Esophagus squamous epithelium (tissue), 5 donors: ENCODE data around the gene SAMD7. TPM values are rescaled to one million over a fixed set of nuclear protein-coding genes. Genes with fewer than 3 reads are reported as not detected.

Experiments used
- DNase-seq: peaks from one replicate; lab custom pipeline; 2025; lab: John Stamatoyannopoulos, UW
- H3K27ac ChIP-seq, 4 donors: fragments of 200-600 bp; sonication (generic); one replicate each; pipeline ENCODE4 v1.5.1; 2016 to 2019; ENCODE audit warnings: mild to moderate bottlenecking in 1 of 4
- H3K27me3 ChIP-seq, 4 donors: fragments of 200-600 bp; sonication (generic); 1 replicate in 3 of 4; 2 replicates in 1 of 4; pipeline versions ENCODE4 v1.5.1 to v1.6.0; 2017 to 2021; ENCODE audit warnings: antibody characterized with exemption in 1 of 4
- H3K36me3 ChIP-seq, 3 donors: fragments of 200-600 bp; sonication (generic); one replicate each; pipeline ENCODE4 v1.5.1; 2016 to 2019
- H3K4me1 ChIP-seq, 3 donors: fragments of 200-600 bp; sonication (generic); one replicate each; pipeline ENCODE4 v1.5.1; 2017 to 2019
- H3K4me3 ChIP-seq, 4 donors: fragments of 200-600 bp; sonication (generic); 1 replicate in 3 of 4; 2 replicates in 1 of 4; pipeline ENCODE4 v1.5.1; 2016 to 2019; ENCODE audit warnings: mild to moderate bottlenecking in 2 of 4, moderate library complexity in 1 of 4
- H3K9me3 ChIP-seq, 3 donors: fragments of 200-600 bp; sonication (generic); one replicate each; pipeline ENCODE4 v1.5.1; 2016 to 2019
- POLR2A ChIP-seq, 4 donors: fragments of 450-650 bp; IDR thresholded peaks; one replicate each; pipeline ENCODE4 v1.6.1; 2017; ENCODE audit warnings: antibody characterized with exemption in 4 of 4, mild to moderate bottlenecking in 4 of 4, moderate library complexity in 3 of 4
- WGBS, 2 donors: methylation state at CpG; one replicate each; pipeline ENCODE4 v1.1.5; 2018; 5-methylcytosine and 5-hydroxymethylcytosine counted together
- intact Hi-C: fragments of 100-400 bp; cut with DNase I; formaldehyde crosslinking; loops from one replicate; pipeline ENCODE4 v1.15.0; 2022
- total RNA-seq, 4 donors: library from RNA; depleted of rRNA; stranded (reverse); fragments of >200 nt; gene quantifications; one replicate each; pipeline ENCODE4 v1.1.0, GENCODE V29; 2016
- TF ChIP-seq, protein P1 (sequence below), 6 experiments: fragments of 450-650 bp in 4 of 6; fragments of 200-600 bp in 2 of 6; sonication (generic) in 2 of 6; IDR thresholded peaks; one replicate each; pipeline ENCODE4 v1.5.1; 2016 to 2019; ENCODE audit warnings: antibody characterized with exemption in 6 of 6, mild to moderate bottlenecking in 4 of 6, moderate library complexity in 4 of 6
- donor health status: DM: yes; HTN: yes; CAD: no.

SAMD7 gene
- total RNA-seq, 4 donors from 2014 or later = not detected

DNA sequence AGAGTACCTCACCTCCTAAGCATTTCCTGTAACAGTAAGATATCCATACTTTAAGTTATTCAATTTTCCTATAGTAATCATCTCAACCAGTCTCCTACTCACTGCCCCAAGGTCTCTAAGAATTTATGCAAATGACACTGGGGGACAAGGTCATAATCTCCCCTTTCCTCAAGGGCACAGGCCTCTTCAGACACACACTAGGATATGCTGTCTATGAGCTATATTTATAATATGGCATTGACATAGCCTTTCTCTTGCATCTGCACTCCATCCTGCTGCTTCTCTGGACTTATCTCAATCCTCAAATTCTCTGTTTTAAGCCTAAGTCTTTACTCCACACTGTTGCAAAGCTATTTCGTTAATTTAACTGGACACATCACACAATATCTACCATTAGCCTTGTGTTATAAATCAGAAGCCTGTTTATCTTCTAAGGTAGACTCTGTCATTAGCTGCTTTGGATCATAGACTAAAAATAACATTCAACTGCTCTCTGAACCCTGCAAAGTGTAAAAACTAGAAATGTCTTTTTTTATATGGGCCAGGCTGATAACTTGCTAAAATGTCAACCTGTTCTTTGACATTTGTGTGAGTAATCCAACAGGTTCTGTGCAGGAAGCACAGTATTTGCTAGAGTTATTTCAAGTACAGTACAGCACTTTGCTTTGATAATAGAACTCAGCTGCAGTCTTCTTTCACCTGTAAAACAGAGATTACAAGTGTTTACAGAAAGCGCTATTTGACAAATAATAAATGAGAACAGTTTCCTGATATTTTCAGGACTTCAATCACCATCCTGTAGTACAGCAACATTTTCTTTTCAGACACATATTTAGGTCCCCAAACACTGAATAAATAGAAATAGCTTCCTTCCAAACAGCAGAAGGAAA lies 37.4 kb downstream of the SAMD7 start:
- no peaks in the 10 kb centered on the region for H3K27me3 ChIP-seq
- no peaks in the 10 kb centered on the region for H3K4me1 ChIP-seq
- TF ChIP-seq, protein P1, sequence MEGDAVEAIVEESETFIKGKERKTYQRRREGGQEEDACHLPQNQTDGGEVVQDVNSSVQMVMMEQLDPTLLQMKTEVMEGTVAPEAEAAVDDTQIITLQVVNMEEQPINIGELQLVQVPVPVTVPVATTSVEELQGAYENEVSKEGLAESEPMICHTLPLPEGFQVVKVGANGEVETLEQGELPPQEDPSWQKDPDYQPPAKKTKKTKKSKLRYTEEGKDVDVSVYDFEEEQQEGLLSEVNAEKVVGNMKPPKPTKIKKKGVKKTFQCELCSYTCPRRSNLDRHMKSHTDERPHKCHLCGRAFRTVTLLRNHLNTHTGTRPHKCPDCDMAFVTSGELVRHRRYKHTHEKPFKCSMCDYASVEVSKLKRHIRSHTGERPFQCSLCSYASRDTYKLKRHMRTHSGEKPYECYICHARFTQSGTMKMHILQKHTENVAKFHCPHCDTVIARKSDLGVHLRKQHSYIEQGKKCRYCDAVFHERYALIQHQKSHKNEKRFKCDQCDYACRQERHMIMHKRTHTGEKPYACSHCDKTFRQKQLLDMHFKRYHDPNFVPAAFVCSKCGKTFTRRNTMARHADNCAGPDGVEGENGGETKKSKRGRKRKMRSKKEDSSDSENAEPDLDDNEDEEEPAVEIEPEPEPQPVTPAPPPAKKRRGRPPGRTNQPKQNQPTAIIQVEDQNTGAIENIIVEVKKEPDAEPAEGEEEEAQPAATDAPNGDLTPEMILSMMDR (IDR thresholded peaks at IDR 0.05) = no peak
- no peak for TF ChIP-seq POLR2A (IDR thresholded peaks at IDR 0.05)
- WGBS, 2 donors = 82 to 87% methylated on average over 2 of the region's 2 CpGs
- no peaks in the 10 kb centered on the region for H3K9me3 ChIP-seq
- no peak overlapping the region for H3K27ac ChIP-seq
- DNase-seq = no peak
- intact Hi-C loops = no loop called here
- no peak overlapping the region for H3K4me3 ChIP-seq
- no peaks in the 10 kb centered on the region for H3K36me3 ChIP-seq

DNA sequence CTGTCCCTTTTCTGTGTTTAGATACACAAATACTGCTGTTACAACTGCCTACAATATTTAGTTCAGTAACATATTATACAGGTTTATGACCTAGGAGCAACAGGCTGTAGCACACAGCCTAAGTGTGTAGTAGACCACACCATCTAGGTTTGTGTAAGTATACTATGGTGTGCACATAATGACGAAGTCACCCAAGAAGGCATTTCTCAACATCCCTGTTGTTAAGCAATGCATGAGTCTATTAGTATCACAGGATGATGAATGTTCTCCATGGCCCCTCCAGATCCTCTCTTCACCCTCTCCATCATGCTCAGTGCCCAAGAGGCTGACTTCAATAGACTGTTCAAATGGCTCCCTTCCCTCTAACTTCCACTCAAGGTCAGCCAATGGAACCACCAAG lies 40.7 kb downstream of the SAMD7 start:
- Histone ChIP-seq H3K9me3 (no peaks in the 10 kb centered on the region), H3K27me3 (peaks cover 0 to 6% (median 0%) of the 10 kb centered on the region in 4 donors), H3K36me3 (no peaks in the 10 kb centered on the region), H3K4me3 (no peak overlapping the region), H3K27ac (no peak overlapping the region), H3K4me1 (no peaks in the 10 kb centered on the region)
- no peak for TF ChIP-seq POLR2A (IDR thresholded peaks at IDR 0.05)
- TF ChIP-seq, protein P1 (IDR thresholded peaks at IDR 0.05) = no peak
- WGBS, 2 donors = 88 to 95% methylated on average over 1 of the region's 1 CpG
- DNase-seq = no peak
- intact Hi-C loops = no loop called here

DNA sequence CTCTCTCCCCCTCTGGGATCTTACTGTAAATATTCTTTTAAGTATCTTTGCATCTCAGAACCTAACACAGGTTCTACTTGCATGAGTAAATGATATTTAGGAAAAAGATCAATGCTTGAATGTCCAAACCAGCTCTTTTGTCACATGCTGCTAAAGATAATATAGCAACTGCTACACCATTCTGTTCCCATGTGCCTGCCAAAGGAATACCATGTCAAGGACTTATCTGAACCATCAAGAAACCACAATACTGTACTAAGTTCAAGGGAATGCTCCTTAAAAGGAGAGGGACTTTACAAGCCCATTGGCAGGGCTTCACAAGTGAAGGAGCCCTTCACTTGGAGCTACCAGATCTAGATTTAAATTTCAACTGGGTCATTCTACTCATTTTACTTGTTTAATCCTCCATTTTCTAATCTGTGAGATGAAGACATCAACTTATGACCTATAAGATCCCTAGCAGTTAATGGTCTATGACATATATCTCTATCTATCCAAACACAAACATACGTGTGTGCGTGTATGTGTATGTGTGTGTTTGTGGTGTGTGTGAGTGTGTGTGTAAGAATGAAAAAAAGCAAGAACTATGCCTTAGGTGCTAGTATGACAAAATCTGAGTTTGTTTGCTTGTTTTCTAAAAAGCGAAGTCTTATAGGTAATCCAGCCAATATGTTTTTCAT lies 42.2 kb downstream of the SAMD7 start:
- intact Hi-C loops = no loop called here
- WGBS, 2 donors = 85 to 88% methylated on average over 3 of the region's 3 CpGs
- Histone ChIP-seq H3K36me3 (no peaks in the 10 kb centered on the region), H3K4me3 (no peak overlapping the region), H3K4me1 (no peaks in the 10 kb centered on the region), H3K9me3 (no peaks in the 10 kb centered on the region), H3K27ac (no peak overlapping the region), H3K27me3 (peaks cover 0 to 6% (median 0%) of the 10 kb centered on the region in 4 donors)
- no peak for TF ChIP-seq POLR2A (IDR thresholded peaks at IDR 0.05)
- TF ChIP-seq, protein P1 (IDR thresholded peaks at IDR 0.05) = no peak
- DNase-seq = no peak

DNA sequence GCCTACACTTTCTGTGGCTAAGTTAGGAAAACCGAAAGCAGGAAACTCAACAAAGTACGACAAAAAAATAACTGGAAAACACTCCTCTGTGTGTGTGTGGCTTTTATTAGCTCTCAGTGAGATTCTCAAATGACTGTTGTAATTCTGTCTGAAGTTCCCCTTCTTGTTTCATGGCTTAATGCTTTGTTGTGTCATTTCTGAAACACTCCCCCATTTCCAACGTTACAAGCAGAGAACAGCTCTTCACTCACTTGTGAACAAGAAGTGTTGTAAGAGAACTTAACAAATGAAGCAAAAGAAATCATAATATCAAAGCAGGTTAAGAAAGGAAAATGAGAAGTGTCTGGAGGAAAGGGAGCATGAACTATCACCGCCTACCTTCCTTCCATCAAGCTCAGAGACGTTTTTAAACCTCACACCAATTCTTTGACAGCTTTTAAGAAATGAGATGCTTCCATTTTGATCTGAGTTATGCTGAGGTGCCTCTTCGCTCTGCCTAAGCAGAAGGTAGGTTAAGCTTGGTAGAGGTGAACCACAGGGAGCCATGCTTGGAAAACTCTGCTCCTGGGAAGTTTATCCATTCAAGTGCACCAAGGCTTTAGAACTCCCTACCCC lies 42.9 kb downstream of the SAMD7 start:
- no peak overlapping the region for H3K27ac ChIP-seq
- TF ChIP-seq, protein P1 (IDR thresholded peaks at IDR 0.05) = no peak
- H3K4me1 ChIP-seq = no peaks in the 10 kb centered on the region
- peaks cover 0 to 10% (median 0%) of the 10 kb centered on the region in 4 donors for H3K27me3 ChIP-seq
- intact Hi-C loops = no loop called here
- no peak overlapping the region for H3K4me3 ChIP-seq
- H3K36me3 ChIP-seq = no peaks in the 10 kb centered on the region
- no peak for DNase-seq
- H3K9me3 ChIP-seq = no peaks in the 10 kb centered on the region
- 52 to 59% methylated on average over 6 of the region's 6 CpGs for WGBS, 2 donors
